Endothelial cell of umbilical vein (primary cell): ENCODE data around the gene SUGP1. TPM values are rescaled to one million over a fixed set of nuclear protein-coding genes. Genes with fewer than 3 reads are reported as not detected.

Experiments
- BruUV-seq: library from RNA; stranded (reverse); fragments of 400-500 nt; replicated peaks from 2 replicates; lab custom pipeline; 2021; lab: Mats Ljungman, UMichigan
- CTCF ChIA-PET: fragments of 300-600, 350-600 bp; sonication (Branson Sonifier 250); formaldehyde crosslinking; loops from one replicate; lab custom pipeline; 2021; ENCODE audit warnings: antibody characterized with exemption, inconsistent platforms; lab: Charles Lee
- POLR2A ChIA-PET: fragments of 300-600, 350-600 bp; sonication (Branson Sonifier 250); formaldehyde crosslinking; loops from one replicate; lab custom pipeline; 2021; ENCODE audit warnings: antibody characterized with exemption, inconsistent platforms; lab: Charles Lee
- DNase-seq: peaks from one replicate; pipeline ENCODE4 v3.0.0-alpha.2; 2011; ENCODE audit warnings: low read depth, low spot score
- FAIRE-seq: peaks from 2 replicates; lab custom pipeline; 2011; peaks lifted over from hg19 to GRCh38; lab: Jason Lieb, UNC
- H2AFZ ChIP-seq: 2 replicates; pipeline ENCODE4 v1.6.0; 2012; ENCODE audit warnings: low read depth, low read length, control low read depth, inconsistent platforms
- H3K27ac ChIP-seq: 2 replicates; pipeline ENCODE4 v1.5.1; 2011; ENCODE audit warnings: low read depth, mild to moderate bottlenecking, control low read depth, low read length, moderate library complexity; ENCODE audit not compliant: insufficient read depth
- H3K27me3 ChIP-seq, 2 experiments: 2 replicates each; pipeline versions ENCODE4 v1.6.0 to v1.6.1; 2011; ENCODE audit warnings: low read length in 2 of 2, mixed read lengths in 1 of 2; ENCODE audit not compliant: control insufficient read depth in 2 of 2, insufficient read depth in 2 of 2
- H3K36me3 ChIP-seq, 2 experiments: 2 replicates in 1 of 2; 3 replicates in 1 of 2; pipeline ENCODE4 v1.5.1; 2011; ENCODE audit warnings: low read length in 2 of 2, mild to moderate bottlenecking in 1 of 2, moderate library complexity in 1 of 2; ENCODE audit not compliant: control insufficient read depth in 2 of 2, insufficient read depth in 2 of 2; ENCODE audit errors: extremely low read depth in 1 of 2
- H3K4me1 ChIP-seq: 3 replicates; pipeline ENCODE4 v1.5.1; 2011; ENCODE audit warnings: mild to moderate bottlenecking, low read length; ENCODE audit not compliant: control insufficient read depth, insufficient read depth; ENCODE audit errors: extremely low read depth
- H3K4me2 ChIP-seq: 2 replicates; pipeline ENCODE4 v1.6.1; 2011; ENCODE audit warnings: low read length, control low read depth, mixed read lengths; ENCODE audit not compliant: insufficient read depth
- H3K4me3 ChIP-seq, 3 experiments: fragments of 200-600 bp in 1 of 3; sonication (generic), shearing (Covaris generic) in 1 of 3; replicated peaks in 1 of 3; 2 replicates each; pipeline ENCODE4 v1.5.1; 2011 to 2016; ENCODE audit warnings: control low read depth in 3 of 3, low read length in 3 of 3, mild to moderate bottlenecking in 2 of 3, inconsistent platforms in 1 of 3, low read depth in 1 of 3, moderate library complexity in 1 of 3; ENCODE audit not compliant: insufficient read depth in 1 of 3
- H3K79me2 ChIP-seq: 2 replicates; pipeline ENCODE4 v1.6.0; 2012; ENCODE audit warnings: low read length, inconsistent platforms; ENCODE audit not compliant: control insufficient read depth, insufficient read depth
- H3K9ac ChIP-seq: replicated peaks from 2 replicates; pipeline ENCODE3; 2011; ENCODE audit warnings: low read length, control low read depth; ENCODE audit not compliant: insufficient read depth; ENCODE audit errors: extremely low read depth
- H3K9me1 ChIP-seq: replicated peaks from 3 replicates; pipeline ENCODE4 v1.6.0; 2011; ENCODE audit warnings: mild to moderate bottlenecking, low read length; ENCODE audit not compliant: control insufficient read depth, insufficient read depth; ENCODE audit errors: extremely low read depth
- H3K9me3 ChIP-seq: replicated peaks from 2 replicates; pipeline ENCODE4 v1.5.1; 2012; ENCODE audit warnings: low read length, inconsistent platforms; ENCODE audit not compliant: control insufficient read depth, insufficient read depth
- H4K20me1 ChIP-seq: replicated peaks from 2 replicates; pipeline ENCODE3; 2011; ENCODE audit warnings: mild to moderate bottlenecking, low read length; ENCODE audit not compliant: control insufficient read depth, insufficient read depth; ENCODE audit errors: extremely low read depth
- EZH2 ChIP-seq: IDR thresholded peaks from 2 replicates; pipeline ENCODE4 v1.6.1; 2012; ENCODE audit warnings: borderline replicate concordance, low read depth, mild to moderate bottlenecking, moderate library complexity, low read length, inconsistent platforms; ENCODE audit not compliant: severe bottlenecking
- FOS ChIP-seq: IDR thresholded peaks from 2 replicates; pipeline ENCODE4 v1.6.1; 2011; ENCODE audit warnings: mild to moderate bottlenecking, low read length, moderate library complexity, borderline replicate concordance; ENCODE audit not compliant: insufficient read depth
- GATA2 ChIP-seq: IDR thresholded peaks from 2 replicates; pipeline ENCODE4 v1.7.0; 2011; ENCODE audit warnings: low read depth, mild to moderate bottlenecking, moderate library complexity, mixed read lengths, low read length; ENCODE audit not compliant: insufficient read length, insufficient read depth
- JUN ChIP-seq: IDR thresholded peaks from 2 replicates; pipeline ENCODE4 v1.6.1; 2011; ENCODE audit warnings: borderline replicate concordance, low read depth; ENCODE audit not compliant: insufficient read length, insufficient read depth
- MYC ChIP-seq: IDR thresholded peaks from one replicate; pipeline ENCODE4 v1.6.1; 2011; ENCODE audit warnings: mild to moderate bottlenecking, low read depth, low read length
- POLR2A ChIP-seq: IDR thresholded peaks from 2 replicates; pipeline ENCODE4 v1.6.1; 2012; ENCODE audit warnings: low read depth, mild to moderate bottlenecking, control low read depth, low read length
- POLR2AphosphoS5 ChIP-seq: IDR thresholded peaks from 2 replicates; pipeline ENCODE4 v1.6.1; 2012; ENCODE audit warnings: low read depth, mild to moderate bottlenecking, control low read depth, low read length, moderate library complexity; ENCODE audit not compliant: insufficient read depth
- dilution Hi-C: fragments of 300-500 bp; cut with MboI; formaldehyde crosslinking; loops from one replicate; pipeline ENCODE4 v1.15.0; 2019; ENCODE audit warnings: low sequenced_read_pairs; ENCODE audit not compliant: extremely low pct_ligation_motif_present
- intact Hi-C: fragments of 100-400 bp; cut with micrococcal nuclease; formaldehyde crosslinking; loops from one replicate; pipeline ENCODE4 v1.10.0; 2022
- polyA plus RNA-seq, 4 experiments: library from polyadenylated mRNA; depleted of rRNA in 3 of 4; stranded (reverse) in 3 of 4; unstranded in 1 of 4; fragments of >200 nt; gene quantifications; 2 replicates each; pipeline versions ENCODE4 v1.2.1 to v1.2.3, GENCODE V29; 2011 to 2012; ENCODE audit warnings: missing spikeins in 1 of 4
- total RNA-seq: library from RNA; stranded (reverse); gene quantifications from 2 replicates; pipeline ENCODE4 v1.2.3, GENCODE V29; 2021
- TF ChIP-seq, protein P1 (sequence below), 2 donors: IDR thresholded peaks; 1 replicate in 1 of 2; 2 replicates in 1 of 2; pipeline ENCODE4 v1.5.1; 2011; ENCODE audit warnings: low read length in 2 of 2, mild to moderate bottlenecking in 2 of 2, moderate library complexity in 2 of 2, control low read depth in 1 of 2, inconsistent platforms in 1 of 2, low read depth in 1 of 2; ENCODE audit not compliant: insufficient read depth in 1 of 2; ENCODE audit errors: extremely low read depth in 1 of 2
- TF ChIP-seq, protein P2 (sequence below): IDR thresholded peaks from 2 replicates; pipeline ENCODE4 v1.6.1; 2011; ENCODE audit not compliant: insufficient read depth, insufficient read length

SUGP1 gene
- total and polyA plus RNA-seq, 2 donors (not counting 3 experiments of a cell fraction or from before 2014, with no cell fraction given) = 41.0 to 64.7 TPM

DNA sequence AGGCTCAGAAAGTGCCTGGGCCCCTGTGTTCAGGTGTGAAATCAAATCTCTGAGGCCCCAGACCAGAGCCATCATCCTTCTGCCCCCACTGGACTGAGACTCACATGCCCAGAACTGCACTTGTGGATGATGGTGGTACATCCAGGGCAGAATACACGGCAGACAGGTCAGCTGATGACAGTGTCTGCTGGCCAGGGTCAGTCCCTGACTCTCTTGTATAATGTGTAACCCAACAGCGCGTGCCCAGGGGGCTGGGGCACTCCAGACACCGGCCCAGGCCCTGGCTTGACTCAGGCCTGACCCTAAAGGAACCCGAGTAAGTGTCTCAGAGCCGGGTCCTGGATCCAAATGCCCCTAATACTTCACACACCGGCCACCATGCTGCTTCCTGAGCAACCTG lies 47.8 kb upstream of the SUGP1 start:
- no peak overlapping the region for H3K9ac ChIP-seq
- H3K36me3 ChIP-seq = no peaks in the 10 kb centered on the region
- TF ChIP-seq GATA2 = no peak
- no peak for TF ChIP-seq POLR2AphosphoS5
- no peak for TF ChIP-seq EZH2
- TF ChIP-seq, protein P1, sequence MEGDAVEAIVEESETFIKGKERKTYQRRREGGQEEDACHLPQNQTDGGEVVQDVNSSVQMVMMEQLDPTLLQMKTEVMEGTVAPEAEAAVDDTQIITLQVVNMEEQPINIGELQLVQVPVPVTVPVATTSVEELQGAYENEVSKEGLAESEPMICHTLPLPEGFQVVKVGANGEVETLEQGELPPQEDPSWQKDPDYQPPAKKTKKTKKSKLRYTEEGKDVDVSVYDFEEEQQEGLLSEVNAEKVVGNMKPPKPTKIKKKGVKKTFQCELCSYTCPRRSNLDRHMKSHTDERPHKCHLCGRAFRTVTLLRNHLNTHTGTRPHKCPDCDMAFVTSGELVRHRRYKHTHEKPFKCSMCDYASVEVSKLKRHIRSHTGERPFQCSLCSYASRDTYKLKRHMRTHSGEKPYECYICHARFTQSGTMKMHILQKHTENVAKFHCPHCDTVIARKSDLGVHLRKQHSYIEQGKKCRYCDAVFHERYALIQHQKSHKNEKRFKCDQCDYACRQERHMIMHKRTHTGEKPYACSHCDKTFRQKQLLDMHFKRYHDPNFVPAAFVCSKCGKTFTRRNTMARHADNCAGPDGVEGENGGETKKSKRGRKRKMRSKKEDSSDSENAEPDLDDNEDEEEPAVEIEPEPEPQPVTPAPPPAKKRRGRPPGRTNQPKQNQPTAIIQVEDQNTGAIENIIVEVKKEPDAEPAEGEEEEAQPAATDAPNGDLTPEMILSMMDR (IDR thresholded peaks at IDR 0.05; ENCODE audit: extremely low read depth in 1 of 2, insufficient read depth in 1 of 2, low read depth in 1 of 2, low read length in 2 of 2) = no peak
- TF ChIP-seq POLR2A = no peak
- TF ChIP-seq MYC = no peak
- TF ChIP-seq FOS = no peak
- no peak for TF ChIP-seq JUN
- TF ChIP-seq, protein P2, sequence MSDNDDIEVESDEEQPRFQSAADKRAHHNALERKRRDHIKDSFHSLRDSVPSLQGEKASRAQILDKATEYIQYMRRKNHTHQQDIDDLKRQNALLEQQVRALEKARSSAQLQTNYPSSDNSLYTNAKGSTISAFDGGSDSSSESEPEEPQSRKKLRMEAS = no peak
- no peaks in the 10 kb centered on the region for H3K9me3 ChIP-seq
- no peaks in the 10 kb centered on the region for H3K27me3 ChIP-seq
- H3K4me2 ChIP-seq = no peak overlapping the region
- dilution Hi-C loops = no loop called here
- FAIRE-seq (no peak), DNase-seq (no peak)
- BruUV-seq = no TSS peak
- peaks cover 12% of the 10 kb centered on the region for H3K4me1 ChIP-seq
- no peaks in the 10 kb centered on the region for H3K79me2 ChIP-seq
- no peak overlapping the region for H2AFZ ChIP-seq
- no peak overlapping the region for H3K27ac ChIP-seq
- no peak overlapping the region for H3K4me3 ChIP-seq
- intact Hi-C loops = no loop called here
- ChIA-PET POLR2A (interaction anchor here (0.5 to 0.7 kb wide), 2 partner anchors 57 to 66 kb away, joined by 5 to 9 read pairs; no protein-coding TSS in a partner anchor), CTCF (interaction anchor here (1.1 to 7.6 kb wide), 3 partner anchors 38 to 125 kb away, joined by 4 to 127 read pairs (median 24); partner anchors contain the start of gene GATAD2A)
- H4K20me1 ChIP-seq = no peaks in the 10 kb centered on the region
- no peaks in the 10 kb centered on the region for H3K9me1 ChIP-seq
